ENCODE results near the gene GPR15LG.

The GPR15LG gene

DNA sequence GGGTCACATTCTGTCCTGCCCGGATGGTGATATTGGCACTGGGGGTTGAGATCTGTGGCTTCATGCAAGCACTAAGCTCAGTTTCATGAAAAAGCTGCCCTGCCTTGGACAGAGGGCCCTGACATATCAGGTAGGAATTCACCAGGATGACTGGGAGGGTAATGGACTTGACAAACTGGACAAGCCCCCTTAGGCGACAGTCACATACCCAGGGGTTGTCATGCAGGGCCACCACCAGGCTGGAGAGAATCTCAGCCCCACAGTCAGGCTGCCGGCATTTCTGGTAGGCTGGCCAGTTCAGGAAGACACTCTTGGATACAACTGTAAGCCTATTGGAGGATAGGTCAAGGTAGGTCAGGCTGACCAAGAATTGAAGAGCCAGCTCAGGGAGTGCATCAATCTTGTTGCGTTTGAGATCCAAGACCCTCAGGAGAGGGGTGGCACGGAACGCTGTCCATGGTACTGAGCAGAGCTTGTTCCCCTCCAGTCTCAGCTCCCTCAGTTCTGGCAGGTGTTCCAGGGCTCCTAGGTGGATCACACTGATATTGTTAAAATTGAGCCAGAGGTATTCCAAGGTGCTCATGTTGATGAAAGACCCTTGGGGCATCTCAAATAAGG, 50.9 kb downstream of the GPR15LG start:
- Histone ChIP-seq H3K27ac (ENCODE audit: low read length) (no peak overlapping the region), H3K27me3 (replicated peaks; ENCODE audit: insufficient read depth, low read length) (no peaks in the 10 kb centered on the region), H3K9ac (ENCODE audit: low read length) (no peak overlapping the region), H3K4me1 (ENCODE audit: low read length) (no peaks in the 10 kb centered on the region), H3K9me3 (replicated peaks; ENCODE audit: insufficient read depth, low read length) (no peaks in the 10 kb centered on the region), H4K20me1 (ENCODE audit: insufficient read depth, low read length) (no peaks in the 10 kb centered on the region), H3K36me3 (replicated peaks; ENCODE audit: insufficient read depth, low read length) (no peaks in the 10 kb centered on the region; the same call in 1 of the 2 replicates), H3K4me3 (ENCODE audit: low read length) (no peak overlapping the region), H2AFZ (ENCODE audit: low read length) (no peak overlapping the region), H3K4me2 (ENCODE audit: low read depth, low read length) (no peak overlapping the region), H3F3A (ENCODE audit: insufficient read depth, low read length) (no peaks in the 10 kb centered on the region), H3K9me2 (replicated peaks; ENCODE audit: insufficient read depth, low read length) (no peaks in the 10 kb centered on the region), H3K79me2 (ENCODE audit: low read length) (no peaks in the 10 kb centered on the region)
- TF ChIP-seq EZH2 (optimal IDR thresholded peaks at IDR 0.05; ENCODE audit: low read depth, low read length) (no peak), EZH2phosphoT487 (IDR thresholded peaks at IDR 0.05; ENCODE audit: low read length) (no peak)
- TF ChIP-seq, protein P1, sequence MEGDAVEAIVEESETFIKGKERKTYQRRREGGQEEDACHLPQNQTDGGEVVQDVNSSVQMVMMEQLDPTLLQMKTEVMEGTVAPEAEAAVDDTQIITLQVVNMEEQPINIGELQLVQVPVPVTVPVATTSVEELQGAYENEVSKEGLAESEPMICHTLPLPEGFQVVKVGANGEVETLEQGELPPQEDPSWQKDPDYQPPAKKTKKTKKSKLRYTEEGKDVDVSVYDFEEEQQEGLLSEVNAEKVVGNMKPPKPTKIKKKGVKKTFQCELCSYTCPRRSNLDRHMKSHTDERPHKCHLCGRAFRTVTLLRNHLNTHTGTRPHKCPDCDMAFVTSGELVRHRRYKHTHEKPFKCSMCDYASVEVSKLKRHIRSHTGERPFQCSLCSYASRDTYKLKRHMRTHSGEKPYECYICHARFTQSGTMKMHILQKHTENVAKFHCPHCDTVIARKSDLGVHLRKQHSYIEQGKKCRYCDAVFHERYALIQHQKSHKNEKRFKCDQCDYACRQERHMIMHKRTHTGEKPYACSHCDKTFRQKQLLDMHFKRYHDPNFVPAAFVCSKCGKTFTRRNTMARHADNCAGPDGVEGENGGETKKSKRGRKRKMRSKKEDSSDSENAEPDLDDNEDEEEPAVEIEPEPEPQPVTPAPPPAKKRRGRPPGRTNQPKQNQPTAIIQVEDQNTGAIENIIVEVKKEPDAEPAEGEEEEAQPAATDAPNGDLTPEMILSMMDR (IDR thresholded peaks at IDR 0.05; ENCODE audit: low read length), result no peak
- DNase-seq, result no peak

DNA sequence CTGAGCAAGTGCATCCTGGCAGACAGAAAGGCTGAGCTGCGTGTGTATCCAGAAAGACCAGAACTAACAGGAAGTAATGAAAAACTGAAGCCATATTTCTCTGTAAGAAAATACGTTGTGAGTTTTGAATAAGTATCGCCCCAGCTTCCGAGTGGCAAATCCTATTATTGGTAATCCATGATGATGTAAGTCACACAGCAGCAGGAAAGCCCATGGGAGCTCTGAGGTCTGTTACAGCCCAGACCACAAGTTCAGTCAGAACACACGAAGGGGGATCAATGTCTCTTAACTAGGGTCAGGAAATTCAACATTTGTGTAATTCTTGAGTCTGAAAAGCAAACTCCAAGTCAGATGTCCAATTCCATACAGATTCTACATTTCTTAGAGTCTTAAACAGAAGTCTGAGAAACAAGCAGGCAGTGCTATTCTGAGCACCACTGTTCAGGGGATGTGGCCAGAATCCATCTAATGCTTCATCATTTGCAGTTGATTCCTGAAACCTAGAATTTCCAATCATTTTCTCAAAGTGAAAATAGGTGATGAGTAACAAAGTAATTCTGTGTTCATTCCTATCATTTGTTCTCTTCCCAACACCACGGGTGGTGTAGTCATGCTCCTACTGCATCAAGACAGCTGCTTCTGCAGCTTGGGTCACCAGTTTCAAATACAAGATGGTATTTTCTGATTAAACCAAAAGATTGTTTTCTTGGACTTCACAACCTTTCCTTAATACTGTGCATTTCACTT, 52.0 kb downstream of the GPR15LG start, which contains the start of gene LRIT2:
Gene LRIT2, minus strand, starts transcription at position 118 of the 747 bp plus-strand sequence. Its CDS starts 24 bp downstream, at position 94.
- Histone ChIP-seq H3K9me2 (replicated peaks; ENCODE audit: insufficient read depth, low read length) (no peaks in the 10 kb centered on the region), H3K9ac (ENCODE audit: low read length) (no peak within 1 kb of the TSS), H3K79me2 (ENCODE audit: low read length) (no peaks in the 10 kb centered on the region), H2AFZ (ENCODE audit: low read length) (no peak within 1 kb of the TSS), H3K4me2 (ENCODE audit: low read depth, low read length) (no peak within 1 kb of the TSS), H4K20me1 (ENCODE audit: insufficient read depth, low read length) (no peaks in the 10 kb centered on the region), H3K4me3 (ENCODE audit: low read length) (no peak within 1 kb of the TSS), H3K9me3 (replicated peaks; ENCODE audit: insufficient read depth, low read length) (no peaks in the 10 kb centered on the region), H3F3A (ENCODE audit: insufficient read depth, low read length) (no peaks in the 10 kb centered on the region), H3K27ac (ENCODE audit: low read length) (no peak within 1 kb of the TSS), H3K36me3 (replicated peaks; ENCODE audit: insufficient read depth, low read length) (no peaks in the 10 kb centered on the region; the same call in 1 of the 2 replicates), H3K4me1 (ENCODE audit: low read length) (no peaks in the 10 kb centered on the region), H3K27me3 (replicated peaks; ENCODE audit: insufficient read depth, low read length) (no peaks in the 10 kb centered on the region)
- DNase-seq, result no peak
- TF ChIP-seq, protein P1 (IDR thresholded peaks at IDR 0.05; ENCODE audit: low read length), result no peak
- TF ChIP-seq EZH2phosphoT487 (IDR thresholded peaks at IDR 0.05; ENCODE audit: low read length) (no peak), EZH2 (optimal IDR thresholded peaks at IDR 0.05; ENCODE audit: low read depth, low read length) (no peak)

DNA sequence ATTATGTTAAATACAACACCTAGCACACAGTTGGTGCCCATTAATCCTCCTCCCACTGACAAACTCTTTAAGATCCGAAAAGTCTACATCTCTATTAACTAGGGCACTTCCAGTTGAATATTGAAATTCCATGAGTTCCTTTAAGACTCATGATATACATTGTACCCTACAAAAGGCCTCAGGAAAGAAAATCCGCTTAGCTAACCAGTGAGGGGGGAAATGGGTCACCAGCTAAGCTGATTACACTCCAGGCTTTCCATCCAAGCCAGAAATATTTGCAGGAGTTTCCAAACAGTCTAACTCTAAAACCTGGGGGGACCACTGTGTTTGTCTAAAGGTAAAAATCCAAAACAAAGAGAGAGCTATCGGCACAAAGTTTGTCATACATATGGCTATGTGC, 53.0 kb downstream of the GPR15LG start:
- Histone ChIP-seq H3K9me3 (replicated peaks; ENCODE audit: insufficient read depth, low read length) (no peaks in the 10 kb centered on the region), H4K20me1 (ENCODE audit: insufficient read depth, low read length) (no peaks in the 10 kb centered on the region), H3K9ac (ENCODE audit: low read length) (no peak overlapping the region), H3K4me3 (ENCODE audit: low read length) (no peak overlapping the region), H3K27ac (ENCODE audit: low read length) (no peak overlapping the region), H3K79me2 (ENCODE audit: low read length) (no peaks in the 10 kb centered on the region), H3K4me2 (ENCODE audit: low read depth, low read length) (no peak overlapping the region), H3K9me2 (replicated peaks; ENCODE audit: insufficient read depth, low read length) (no peaks in the 10 kb centered on the region), H3F3A (ENCODE audit: insufficient read depth, low read length) (no peaks in the 10 kb centered on the region), H2AFZ (ENCODE audit: low read length) (no peak overlapping the region), H3K36me3 (replicated peaks; ENCODE audit: insufficient read depth, low read length) (no peaks in the 10 kb centered on the region), H3K4me1 (ENCODE audit: low read length) (no peaks in the 10 kb centered on the region), H3K27me3 (replicated peaks; ENCODE audit: insufficient read depth, low read length) (no peaks in the 10 kb centered on the region)
- no peak for DNase-seq
- TF ChIP-seq EZH2phosphoT487 (IDR thresholded peaks at IDR 0.05; ENCODE audit: low read length) (no peak), EZH2 (optimal IDR thresholded peaks at IDR 0.05; ENCODE audit: low read depth, low read length) (no peak)
- TF ChIP-seq, protein P1 (IDR thresholded peaks at IDR 0.05; ENCODE audit: low read length), result no peak
